Mononuclear cell (primary cell): ENCODE measurements around the gene PRX. TPM values are rescaled to one million over a fixed set of nuclear protein-coding genes. Genes with fewer than 3 reads are reported as not detected.
A peak's percentile ranks its signal among the peaks of the same experiment; 100 is the strongest.

Source experiments
- H3K27me3 ChIP-seq: 2 replicates; pipeline ENCODE4 v1.6.0; 2011; ENCODE audit warnings: low read length, control low read depth; ENCODE audit not compliant: insufficient read depth
- H3K4me1 ChIP-seq: 2 replicates; pipeline ENCODE4 v1.5.1; 2011; ENCODE audit warnings: mild to moderate bottlenecking, low read length, control low read depth; ENCODE audit not compliant: insufficient read depth
- H3K4me3 ChIP-seq: 2 replicates; pipeline ENCODE4 v1.5.1; 2011; ENCODE audit warnings: mild to moderate bottlenecking, low read length, moderate library complexity
- H3K9me3 ChIP-seq: 2 replicates; pipeline ENCODE4 v1.5.1; 2011; ENCODE audit warnings: low read depth, mild to moderate bottlenecking, control low read depth, low read length
- total RNA-seq: library from RNA; depleted of rRNA; stranded (reverse); fragments of >200 nt; gene quantifications from one replicate; pipeline ENCODE4 v1.2.3, GENCODE V29; 2012

The PRX gene
- total RNA-seq, 1 donor = 1.0 TPM

DNA sequence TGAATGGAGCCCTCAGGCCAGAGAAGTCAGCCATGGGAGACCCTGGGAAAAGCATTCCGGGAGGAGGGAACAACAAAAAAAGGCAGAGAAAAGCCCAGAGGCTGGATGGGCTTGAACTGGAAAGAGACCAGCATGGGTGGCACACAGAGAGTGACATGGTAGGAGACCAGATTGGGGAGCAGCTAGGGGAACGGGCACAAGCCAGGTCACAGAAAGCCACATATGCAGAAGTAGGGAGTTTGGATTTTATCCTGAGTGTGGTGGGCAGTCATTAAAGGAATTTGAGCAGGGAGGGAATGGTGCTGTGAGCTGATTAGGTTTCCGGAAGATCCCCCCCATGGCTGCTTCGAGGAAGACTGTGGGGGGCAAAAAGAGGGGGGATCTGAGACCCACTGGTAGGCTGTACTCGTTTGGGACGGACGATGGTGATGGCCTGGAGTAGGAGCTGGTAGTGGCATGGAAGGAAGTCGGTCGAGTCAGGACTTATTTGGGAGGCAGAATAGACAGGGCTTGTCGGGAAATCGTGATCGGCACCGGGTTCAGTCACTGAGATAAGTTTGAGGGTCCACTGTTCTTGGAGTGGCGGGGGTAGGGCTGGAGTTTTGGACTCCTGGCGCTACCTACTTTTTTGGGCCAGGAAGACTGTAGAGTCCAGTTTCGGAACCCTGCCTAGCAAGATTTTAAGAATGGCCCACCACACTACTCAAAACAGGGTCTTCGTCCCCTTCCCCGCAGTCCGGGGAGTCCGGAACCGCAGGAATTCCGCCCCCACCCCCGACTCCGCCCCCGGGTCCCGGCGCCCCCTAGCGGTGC is 11.7 kb upstream of the PRX start:
- H3K9me3 ChIP-seq = no peaks in the 10 kb centered on the region
- peak overlapping the region; percentile 83 for H3K4me3 ChIP-seq
- peaks cover 44% of the 10 kb centered on the region for H3K4me1 ChIP-seq
- no peaks in the 10 kb centered on the region for H3K27me3 ChIP-seq

DNA sequence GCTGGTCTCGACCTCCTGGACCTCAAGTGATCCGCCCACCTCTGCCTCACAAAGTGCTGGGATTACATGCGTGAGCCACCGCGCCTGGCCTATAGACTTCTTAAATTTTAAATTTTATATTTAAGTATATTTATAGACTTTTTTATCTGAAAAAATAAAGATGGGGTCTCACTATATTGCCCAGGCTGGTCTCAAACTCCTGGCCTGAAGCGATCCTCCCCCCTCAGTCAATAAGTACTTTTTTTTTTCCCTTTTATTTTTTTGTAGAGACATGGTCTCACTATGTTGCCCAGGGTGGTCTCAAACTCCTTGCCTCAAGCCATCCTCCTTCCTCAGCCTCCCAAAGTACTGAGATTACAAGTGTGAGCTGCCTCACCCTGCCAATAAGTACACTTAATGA is 10.8 kb upstream of the PRX start:
- Histone ChIP-seq H3K9me3 (no peaks in the 10 kb centered on the region), H3K4me3 (no peak overlapping the region), H3K4me1 (peaks cover 44% of the 10 kb centered on the region), H3K27me3 (no peaks in the 10 kb centered on the region)

DNA sequence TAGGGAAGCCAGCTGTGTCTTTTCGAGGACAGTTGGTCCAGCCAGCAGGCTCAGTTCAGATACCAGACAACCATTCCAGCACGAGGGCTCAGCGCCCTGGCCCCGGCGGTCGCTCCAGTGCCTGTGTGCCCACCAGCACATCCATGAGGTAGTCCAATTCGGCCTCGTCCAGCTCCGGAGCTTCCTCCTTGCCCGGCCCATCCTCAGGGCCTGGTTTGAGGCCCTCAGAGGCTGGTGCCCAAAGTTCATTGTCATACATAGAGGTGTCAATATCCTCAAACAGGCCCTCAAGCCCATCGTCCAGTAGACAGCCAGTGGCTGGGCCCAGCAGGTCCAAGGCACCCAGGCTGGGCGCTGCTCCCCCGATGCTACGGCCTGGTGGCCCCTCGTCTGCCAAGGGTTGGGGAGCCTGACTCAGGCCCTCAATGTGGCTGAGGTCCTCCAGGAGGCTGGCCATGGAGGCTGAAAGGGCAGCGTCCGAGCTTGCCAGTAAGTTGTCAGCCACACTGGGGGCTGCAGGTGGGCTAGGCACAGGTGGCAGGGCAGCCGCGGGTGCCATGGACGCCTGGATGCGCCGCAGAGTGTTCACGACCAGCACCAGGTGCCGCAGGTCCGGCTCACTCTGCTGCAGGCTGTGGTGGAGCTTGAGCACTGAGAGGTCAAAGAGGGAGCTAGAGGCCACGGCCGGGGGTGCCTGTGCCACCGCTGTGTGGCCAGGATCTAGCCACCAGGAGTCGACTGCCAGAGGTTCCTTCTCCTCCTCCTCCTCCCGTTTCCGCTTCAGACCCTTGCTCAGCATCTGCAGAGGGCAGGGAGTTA is 9.8 kb upstream of the PRX start:
- H3K4me1 ChIP-seq = peaks cover 45% of the 10 kb centered on the region
- no peak overlapping the region for H3K4me3 ChIP-seq
- H3K9me3 ChIP-seq = no peaks in the 10 kb centered on the region
- no peaks in the 10 kb centered on the region for H3K27me3 ChIP-seq

DNA sequence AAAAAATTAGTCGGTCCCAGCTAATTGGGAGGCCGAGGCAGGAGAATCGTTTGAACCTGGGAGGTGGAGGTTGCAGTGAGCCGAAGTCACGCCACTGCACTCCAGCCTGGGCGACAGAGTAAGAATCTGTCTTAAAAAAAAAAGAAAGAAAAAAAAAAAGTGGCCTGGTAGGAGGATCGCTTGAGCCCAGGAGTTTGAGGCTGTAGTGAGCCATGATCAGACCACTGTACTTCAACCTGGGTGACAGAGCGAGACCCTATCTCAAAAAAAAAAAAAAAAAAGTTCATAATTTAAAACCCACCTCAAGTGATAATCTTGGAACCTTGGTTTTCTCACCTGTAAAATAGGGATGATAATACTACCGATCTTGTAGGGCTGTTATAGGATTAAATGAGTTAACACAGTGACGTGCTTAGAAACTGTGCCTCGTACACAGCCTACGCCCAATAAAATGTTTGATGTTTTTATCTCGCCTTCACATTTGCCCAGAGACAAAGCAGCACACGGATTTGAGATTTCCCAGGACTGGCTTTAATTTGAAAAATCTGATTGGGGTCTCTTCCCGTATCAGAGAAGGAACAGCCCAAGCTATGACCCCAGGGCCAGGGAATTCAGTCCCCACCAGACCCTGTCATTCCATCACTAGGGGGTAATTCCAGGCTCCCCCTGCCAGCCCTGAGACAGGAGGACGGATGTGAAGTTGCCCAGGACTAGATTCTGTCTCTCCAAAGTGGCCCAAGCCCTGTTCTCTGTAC is 9.0 kb upstream of the PRX start:
- H3K4me1 ChIP-seq = peaks cover 53% of the 10 kb centered on the region
- no peak overlapping the region for H3K4me3 ChIP-seq
- H3K9me3 ChIP-seq = no peaks in the 10 kb centered on the region
- no peaks in the 10 kb centered on the region for H3K27me3 ChIP-seq

DNA sequence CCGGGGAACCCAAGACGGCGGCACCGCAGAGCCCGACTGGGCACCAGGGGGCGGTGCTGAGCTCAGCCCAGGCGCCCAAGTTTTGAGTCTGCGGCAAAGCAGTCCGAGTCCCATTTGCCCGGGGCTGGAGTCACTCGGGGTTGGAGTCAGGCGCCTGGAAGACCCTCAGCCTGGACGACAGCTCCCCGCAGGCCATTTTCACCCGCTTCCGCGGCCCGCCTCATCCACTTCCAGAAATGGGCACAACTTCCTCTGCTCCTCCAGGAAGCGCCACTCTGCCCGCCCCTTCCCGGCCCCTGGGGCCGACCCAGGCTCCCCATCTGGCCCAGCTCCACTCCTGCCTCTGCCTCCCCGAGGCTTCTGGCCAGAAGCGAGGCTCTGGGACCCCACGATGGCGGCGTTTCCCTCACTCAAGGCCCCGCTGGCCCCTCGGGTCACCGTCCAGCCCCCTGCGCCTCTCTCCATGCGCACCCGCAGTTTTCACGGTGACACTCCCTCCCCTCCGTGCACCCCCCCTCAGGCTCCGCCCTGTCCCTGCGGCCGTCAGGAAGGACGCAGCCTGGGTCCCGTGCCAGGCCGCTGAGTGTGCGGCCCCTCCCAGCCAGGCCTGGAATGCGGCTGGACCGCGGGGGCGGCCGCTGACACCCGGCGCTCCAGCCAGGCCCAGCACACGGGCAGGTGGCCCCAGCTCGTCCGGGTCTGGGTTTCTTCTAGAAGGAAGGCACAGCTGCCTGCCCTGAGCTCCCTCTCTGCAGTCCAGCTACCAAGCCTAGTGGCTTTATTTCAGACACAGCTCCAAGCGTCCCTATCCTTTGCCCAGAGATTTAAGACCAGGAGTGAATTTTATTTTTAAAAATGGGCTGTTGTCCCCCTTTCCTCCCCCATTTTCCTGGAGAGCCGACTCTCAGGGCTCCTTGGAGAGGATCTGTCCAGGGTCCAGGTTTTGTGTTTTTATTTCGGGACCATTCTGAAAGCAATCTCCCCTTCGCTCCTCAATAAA is 7.9 kb upstream of the PRX start:
- peak overlapping the region; percentile 86 for H3K4me3 ChIP-seq
- no peaks in the 10 kb centered on the region for H3K27me3 ChIP-seq
- H3K4me1 ChIP-seq = peaks cover 59% of the 10 kb centered on the region
- H3K9me3 ChIP-seq = no peaks in the 10 kb centered on the region

DNA sequence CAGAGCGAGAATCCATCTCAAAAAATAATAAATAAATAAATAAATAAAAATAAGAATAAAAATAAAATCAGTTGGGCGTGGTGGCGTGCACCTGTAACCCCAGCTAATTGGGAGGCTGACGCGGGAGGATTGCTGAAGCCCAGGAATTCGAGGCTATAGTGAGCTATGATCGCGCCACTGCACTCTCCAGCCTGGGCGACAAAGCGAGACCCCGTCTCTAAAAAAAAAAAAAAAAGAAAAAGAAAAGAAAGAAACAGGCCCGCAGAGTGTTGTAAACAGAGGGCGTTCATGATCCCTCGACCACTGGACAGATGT is 7.2 kb upstream of the PRX start:
- peak overlapping the region; percentile 86 for H3K4me3 ChIP-seq
- H3K27me3 ChIP-seq = no peaks in the 10 kb centered on the region
- H3K4me1 ChIP-seq = peaks cover 59% of the 10 kb centered on the region
- H3K9me3 ChIP-seq = no peaks in the 10 kb centered on the region

DNA sequence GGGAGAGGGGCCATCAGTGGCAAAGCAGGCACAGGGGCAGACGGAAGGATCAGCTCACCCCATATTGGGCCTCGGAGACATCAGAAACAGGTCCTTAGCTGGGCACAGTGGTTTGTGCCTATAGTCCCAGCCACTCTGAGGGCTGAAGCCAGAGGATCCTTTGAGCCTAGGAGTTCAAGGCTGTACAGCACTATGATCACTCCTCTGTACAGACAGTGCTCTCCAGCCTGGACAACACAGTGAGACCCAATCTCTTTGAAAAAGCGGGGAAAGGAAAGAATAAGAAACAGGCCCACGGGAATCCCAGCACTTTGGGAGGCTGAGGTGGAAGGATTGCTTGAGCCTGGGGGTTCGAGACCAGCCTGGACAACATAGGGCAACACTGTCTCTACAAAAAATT is 6.6 kb upstream of the PRX start:
- Histone ChIP-seq H3K4me3 (no peak overlapping the region), H3K4me1 (peaks cover 57% of the 10 kb centered on the region), H3K27me3 (no peaks in the 10 kb centered on the region), H3K9me3 (no peaks in the 10 kb centered on the region)

DNA sequence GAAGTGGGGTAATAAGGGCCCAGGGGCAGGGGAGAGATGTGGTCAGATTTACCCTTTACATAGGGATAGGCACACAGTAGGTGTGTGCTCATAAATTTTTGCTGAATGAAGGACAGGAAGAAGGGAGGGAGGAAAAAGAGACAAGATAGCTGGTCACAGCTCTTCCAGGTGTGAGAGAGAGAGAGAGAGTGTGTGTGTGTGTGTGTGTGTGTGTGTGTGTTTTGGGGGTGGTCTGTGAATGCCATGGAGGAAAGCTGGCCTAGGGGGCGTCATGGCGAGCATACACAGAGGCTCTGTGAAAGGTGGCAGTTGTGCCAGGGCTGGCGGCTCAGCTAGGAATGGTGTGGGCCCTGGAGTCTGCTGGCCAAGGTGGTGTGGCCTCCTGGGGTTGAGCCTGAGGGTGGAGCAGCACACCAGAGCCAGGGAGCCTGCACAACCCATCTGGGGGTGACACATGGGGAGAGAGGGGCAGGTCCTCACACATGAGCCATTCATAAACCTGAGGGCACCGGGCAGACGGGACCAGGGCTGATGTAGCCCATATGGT is 6.0 kb upstream of the PRX start:
- H3K9me3 ChIP-seq = no peaks in the 10 kb centered on the region
- no peaks in the 10 kb centered on the region for H3K27me3 ChIP-seq
- H3K4me3 ChIP-seq = no peak overlapping the region
- H3K4me1 ChIP-seq = peaks cover 50% of the 10 kb centered on the region

DNA sequence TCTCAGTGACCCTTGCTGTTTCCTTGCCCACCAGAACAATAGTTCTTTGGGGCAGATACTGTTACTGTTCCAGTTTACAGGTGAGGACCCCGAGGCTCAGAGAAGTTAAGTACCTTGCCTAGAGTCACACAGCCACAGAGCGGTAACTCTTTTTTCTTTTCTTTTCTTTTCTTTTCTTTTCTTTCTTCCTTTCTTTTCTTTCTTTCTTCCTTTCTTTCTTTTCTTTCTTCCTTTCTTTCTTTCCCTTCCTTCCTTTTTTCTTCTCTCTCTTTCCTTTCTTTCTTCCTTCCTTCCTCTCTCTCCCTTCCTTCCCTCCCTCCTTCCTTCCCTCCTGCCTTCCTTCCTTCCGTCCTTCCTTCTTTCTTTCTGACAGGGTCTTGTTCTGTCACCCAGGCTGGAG is 4.9 kb upstream of the PRX start:
- H3K4me3 ChIP-seq = no peak overlapping the region
- H3K27me3 ChIP-seq = no peaks in the 10 kb centered on the region
- H3K4me1 ChIP-seq = peaks cover 43% of the 10 kb centered on the region
- no peaks in the 10 kb centered on the region for H3K9me3 ChIP-seq

DNA sequence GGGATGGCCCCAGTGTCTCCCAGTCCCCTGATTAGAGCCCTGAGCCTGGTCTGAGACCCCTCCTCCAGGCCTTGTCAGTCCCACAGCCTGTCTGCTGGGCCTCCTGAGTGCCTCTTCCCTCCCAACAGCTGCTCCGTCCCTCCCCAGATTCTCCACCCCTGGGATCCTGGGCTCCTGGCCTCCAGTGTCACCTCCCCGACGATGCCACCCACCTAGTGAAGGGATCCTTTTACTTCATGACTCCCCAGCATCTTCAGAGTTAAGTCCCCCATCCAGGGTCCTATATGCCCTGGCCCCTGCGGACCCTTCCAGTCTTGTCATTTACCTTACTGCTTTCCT is 4.4 kb upstream of the PRX start:
- Histone ChIP-seq H3K27me3 (no peaks in the 10 kb centered on the region), H3K9me3 (no peaks in the 10 kb centered on the region), H3K4me1 (peaks cover 40% of the 10 kb centered on the region), H3K4me3 (no peak overlapping the region)

DNA sequence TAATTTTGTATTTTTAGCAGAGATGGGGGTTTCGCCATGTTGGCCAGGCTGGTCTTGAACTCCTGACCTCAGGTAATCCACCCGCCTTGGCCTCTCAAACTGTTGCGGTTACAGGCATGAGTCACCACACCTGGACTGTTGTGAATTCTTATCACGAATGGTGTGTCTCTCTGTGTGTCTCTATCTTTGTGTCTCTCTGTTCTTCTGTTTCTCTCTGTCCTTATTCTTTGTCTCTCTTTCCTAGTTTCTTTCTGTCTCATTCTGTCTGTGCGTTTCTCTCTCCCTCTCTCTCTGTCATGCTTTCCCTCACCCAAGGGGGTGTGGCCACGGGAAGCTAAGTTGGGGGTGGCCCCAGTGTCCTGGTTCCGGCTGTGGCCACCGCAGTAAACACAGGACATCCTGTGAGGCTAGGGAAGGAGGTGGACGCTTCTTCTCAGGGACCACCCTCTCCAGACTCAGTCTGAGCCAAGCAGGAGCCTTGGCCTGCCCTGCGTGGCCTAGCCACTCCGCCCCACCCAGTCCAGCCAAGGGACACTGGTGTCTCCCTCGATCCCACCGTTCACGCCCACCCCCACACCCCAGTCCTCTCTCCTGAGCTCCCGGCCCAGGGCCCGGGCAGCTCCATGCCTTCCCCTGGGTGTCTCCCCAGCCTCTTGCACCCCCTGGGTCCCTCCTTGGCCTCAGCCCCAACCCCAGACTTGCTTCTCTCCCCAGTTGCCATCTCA is 3.9 kb upstream of the PRX start:
- H3K9me3 ChIP-seq = no peaks in the 10 kb centered on the region
- no peaks in the 10 kb centered on the region for H3K27me3 ChIP-seq
- H3K4me1 ChIP-seq = peaks cover 40% of the 10 kb centered on the region
- no peak overlapping the region for H3K4me3 ChIP-seq

DNA sequence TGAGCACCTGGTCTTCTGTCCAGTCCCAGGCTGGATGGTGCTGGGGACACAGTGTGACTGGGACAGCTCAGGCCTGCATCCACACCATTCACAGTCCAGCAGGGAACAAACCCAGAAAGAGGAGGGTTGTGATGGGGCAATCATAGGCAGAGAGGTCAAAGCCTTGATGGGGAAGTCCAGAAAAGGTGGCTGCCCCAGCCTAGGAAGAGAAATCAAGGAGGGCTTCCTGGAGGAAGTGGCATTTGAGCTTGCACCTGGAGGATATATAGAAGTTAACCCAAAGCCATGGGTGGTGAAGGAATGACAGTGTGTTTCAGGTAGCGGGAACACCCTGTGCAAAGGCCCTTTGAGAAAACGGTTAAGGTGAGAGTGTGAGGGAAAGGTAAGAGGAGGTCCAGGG is 2.6 kb upstream of the PRX start:
- Histone ChIP-seq H3K27me3 (no peaks in the 10 kb centered on the region), H3K4me1 (peaks cover 30% of the 10 kb centered on the region), H3K4me3 (no peak overlapping the region), H3K9me3 (no peaks in the 10 kb centered on the region)

DNA sequence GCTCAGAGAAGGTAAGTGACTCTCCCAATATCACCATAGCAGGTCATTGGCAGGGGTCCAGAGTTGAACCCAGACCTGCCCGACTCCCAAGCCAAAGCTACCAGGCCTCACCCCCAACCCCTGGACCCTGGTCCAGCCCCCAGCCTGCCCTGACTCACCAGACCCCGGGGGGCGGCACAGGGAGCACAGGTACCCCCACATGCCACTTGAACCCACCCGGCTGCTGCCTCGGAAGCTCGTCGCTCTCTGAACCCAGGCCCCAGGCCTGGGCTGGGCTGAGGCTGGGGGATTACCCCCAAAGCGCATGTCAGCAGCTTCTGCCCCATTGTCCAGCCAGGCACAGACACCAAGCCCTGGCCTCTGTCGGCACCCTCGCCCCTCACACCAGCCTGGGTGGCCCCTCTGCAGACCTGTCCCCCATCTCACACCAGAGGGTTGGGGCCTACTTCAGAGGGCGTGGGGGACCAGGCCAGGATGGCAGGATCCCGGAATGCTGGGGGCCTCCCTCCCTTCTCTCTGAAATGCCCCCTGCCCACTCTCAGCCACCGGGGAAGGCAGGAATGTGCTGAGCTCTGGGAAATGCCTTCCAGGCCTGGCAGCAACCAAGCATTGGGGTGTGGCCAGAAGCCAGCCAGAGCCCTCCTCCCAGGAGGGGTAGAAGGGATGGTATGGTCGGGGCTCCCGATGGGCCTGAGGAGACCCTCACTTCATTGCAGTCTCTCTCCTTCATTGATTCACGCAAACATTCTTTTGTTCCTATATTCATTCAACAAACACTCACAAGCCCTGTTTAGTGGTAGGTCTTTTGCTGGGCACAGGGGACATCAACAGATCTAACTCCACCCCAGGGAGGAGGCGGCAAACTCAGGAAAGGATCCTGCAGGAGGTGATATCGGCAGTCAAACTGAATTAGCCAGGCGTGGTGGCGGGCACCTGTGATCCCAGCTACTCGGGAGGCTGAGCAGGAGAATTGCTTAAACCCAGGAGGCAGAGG is 1.7 kb upstream of the PRX start:
- Histone ChIP-seq H3K9me3 (no peaks in the 10 kb centered on the region), H3K4me3 (no peak overlapping the region), H3K27me3 (no peaks in the 10 kb centered on the region), H3K4me1 (peaks cover 24% of the 10 kb centered on the region)
